Measurements from ENCODE around the gene LRFN4. TPM values are rescaled to one million over a fixed set of nuclear protein-coding genes. Genes with fewer than 3 reads are reported as not detected.

Gene LRFN4
- total RNA-seq, 3 donors from 2014 or later = 20.3 to 29.1 (median 27.8) TPM

DNA sequence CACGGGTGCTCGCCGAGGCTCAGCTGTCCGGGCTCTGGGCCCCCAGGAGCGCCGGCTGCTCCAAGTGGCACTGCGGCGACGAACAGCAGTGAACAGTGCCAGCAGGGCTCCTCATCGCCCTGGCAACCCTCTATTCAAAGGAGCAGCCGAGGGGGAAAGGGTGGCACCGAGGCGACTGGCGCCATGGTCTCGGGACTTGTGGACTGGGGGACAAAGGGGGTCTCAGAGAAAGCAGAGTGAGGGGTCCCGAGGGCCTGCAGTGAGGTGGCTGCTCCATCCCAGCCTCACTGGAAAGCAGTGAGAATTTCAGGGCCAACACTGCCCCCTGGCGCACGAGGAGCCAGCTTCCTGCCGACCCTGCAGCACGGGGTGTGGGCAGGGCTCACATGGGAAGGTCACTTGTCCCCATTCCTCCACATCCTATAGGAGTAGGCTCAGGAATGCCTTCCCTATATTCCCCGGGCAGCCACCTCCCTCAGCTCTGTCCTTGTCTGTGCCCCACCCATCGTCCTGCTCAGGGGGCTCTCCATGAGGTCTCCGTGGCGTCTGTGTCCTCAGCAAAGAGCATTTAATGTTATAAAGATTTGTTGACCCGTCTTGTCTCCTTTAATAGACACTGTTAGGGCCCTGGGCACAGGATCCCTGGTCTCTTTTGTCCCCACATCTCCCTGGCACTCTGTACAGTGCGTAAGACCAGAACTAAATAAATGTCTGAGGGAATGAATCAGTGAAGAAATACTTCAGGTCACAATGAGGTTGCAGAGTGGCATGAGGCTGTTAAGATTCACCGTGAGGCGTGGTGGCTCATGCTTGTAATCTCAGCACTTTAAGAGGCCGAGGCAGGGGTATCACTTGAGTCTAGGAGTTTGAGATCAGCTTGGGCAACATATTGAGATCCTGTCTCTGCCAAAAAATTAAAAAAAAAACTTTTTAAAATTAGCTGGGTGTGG, 26.4 kb downstream of the LRFN4 start:
- peak; percentile 89 for ATAC-seq
- no peaks in the 10 kb centered on the region for H3K9me3 ChIP-seq
- TF ChIP-seq CTCF (IDR thresholded peaks at IDR 0.05) = peak; percentile 54
- H3K4me1 ChIP-seq (ENCODE audit: low read depth) = peaks cover 4% of the 10 kb centered on the region
- peak; percentile 76 to 89 (median 87) for DNase-seq
- H3K36me3 ChIP-seq (ENCODE audit: low read depth) = no peaks in the 10 kb centered on the region
- intact Hi-C loops (cut with DNase I, micrococcal nuclease) = no loop called here
- no peak overlapping the region for H3K4me3 ChIP-seq

- no peak for DNase-seq
- Histone ChIP-seq H3K4me1 (ENCODE audit: low read depth) (peaks cover 4% of the 10 kb centered on the region), H3K36me3 (ENCODE audit: low read depth) (no peaks in the 10 kb centered on the region), H3K4me3 (no peak overlapping the region), H3K9me3 (no peaks in the 10 kb centered on the region)
- intact Hi-C loops (cut with DNase I, micrococcal nuclease) = no loop called here
- no peak for ATAC-seq
- no peak for TF ChIP-seq CTCF (IDR thresholded peaks at IDR 0.05)
Observed at GRCh38 chr11:66884443-66884842, 27.6 kb downstream of the LRFN4 start.

GRCh38 chr11:66885469-66885868, 28.6 kb downstream of the LRFN4 start:
- DNase-seq (peak in 1 of 3 donors; percentile 20), ATAC-seq (no peak)
- H3K4me1 ChIP-seq (ENCODE audit: low read depth) = peaks cover 4% of the 10 kb centered on the region
- intact Hi-C loops (cut with DNase I, micrococcal nuclease) = no loop called here
- TF ChIP-seq CTCF (IDR thresholded peaks at IDR 0.05) = no peak
- no peak overlapping the region for H3K4me3 ChIP-seq
- H3K9me3 ChIP-seq = no peaks in the 10 kb centered on the region
- H3K36me3 ChIP-seq (ENCODE audit: low read depth) = no peaks in the 10 kb centered on the region

- ATAC-seq (no peak), DNase-seq (peak in 1 of 3 donors; percentile 29)
- no peak overlapping the region for H3K4me3 ChIP-seq
- no peak for TF ChIP-seq CTCF (IDR thresholded peaks at IDR 0.05)
- H3K4me1 ChIP-seq (ENCODE audit: low read depth) = peaks cover 4% of the 10 kb centered on the region
- no peaks in the 10 kb centered on the region for H3K36me3 ChIP-seq (ENCODE audit: low read depth)
- intact Hi-C loops (cut with DNase I, micrococcal nuclease) = no loop called here
- H3K9me3 ChIP-seq = no peaks in the 10 kb centered on the region
Observed at GRCh38 chr11:66885950-66886440, 29.1 kb downstream of the LRFN4 start.

DNA sequence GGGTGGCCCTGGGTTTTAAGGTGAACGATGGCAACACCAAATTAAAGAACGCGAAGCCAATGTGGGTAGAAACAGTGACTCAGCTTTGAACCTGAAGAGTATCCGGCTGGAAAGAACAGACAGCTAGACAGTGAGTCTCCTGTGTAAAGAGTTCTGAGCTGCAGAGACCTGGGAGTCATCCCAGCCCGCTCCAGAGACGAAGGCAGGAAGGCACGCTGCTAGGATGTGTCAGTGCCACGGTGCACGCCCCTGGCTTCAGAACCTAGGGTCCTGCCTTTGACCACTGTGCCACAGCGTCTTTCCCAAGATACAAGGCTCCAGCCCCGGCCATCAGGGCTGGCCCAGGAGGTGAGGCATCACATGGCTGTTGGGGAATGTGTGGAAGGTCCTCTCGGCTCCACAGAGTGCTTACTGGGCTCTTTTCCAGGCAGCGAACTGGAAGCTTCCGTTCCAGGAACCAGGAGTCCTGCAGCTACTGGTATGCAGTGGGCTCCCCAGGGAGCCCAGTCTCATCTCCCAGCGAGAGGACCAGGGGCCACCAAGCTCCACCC, 29.9 kb downstream of the LRFN4 start:
- TF ChIP-seq CTCF (IDR thresholded peaks at IDR 0.05) = no peak
- Histone ChIP-seq H3K9me3 (no peaks in the 10 kb centered on the region), H3K36me3 (ENCODE audit: low read depth) (no peaks in the 10 kb centered on the region), H3K4me1 (ENCODE audit: low read depth) (peaks cover 4% of the 10 kb centered on the region), H3K4me3 (no peak overlapping the region)
- no peak for ATAC-seq
- intact Hi-C loops (cut with DNase I, micrococcal nuclease) = no loop called here
- DNase-seq = peak in 1 of 3 donors; percentile 16
